ENCODE measurements around the gene PSMA7. TPM values are rescaled to one million over a fixed set of nuclear protein-coding genes. Genes with fewer than 3 reads are reported as not detected.

PSMA7 gene
- total and polyA plus RNA-seq, 4 donors, result 118 to 234 (median 191) TPM

GRCh38 chr20:62174021-62174804, 31.0 kb upstream of the PSMA7 start:
- H3K27ac ChIP-seq (ENCODE audit: low read depth, low read length), result no peak overlapping the region
- H3K36me3 ChIP-seq (ENCODE audit: control insufficient read depth, insufficient read depth, low read length), result peaks cover 93% of the 10 kb centered on the region
- WGBS (ENCODE audit: insufficient coverage), result 80% methylated on average over 28 of the region's 28 CpGs
- peaks cover 9% of the 10 kb centered on the region for H3K4me1 ChIP-seq (ENCODE audit: control insufficient read depth, insufficient read depth, low read length)
- H3K9me3 ChIP-seq (ENCODE audit: control insufficient read depth, insufficient read depth, low read length), result no peaks in the 10 kb centered on the region
- H3K4me3 ChIP-seq (ENCODE audit: low read depth, low read length), result no peak overlapping the region
- H3K27me3 ChIP-seq (ENCODE audit: control insufficient read depth, insufficient read depth, low read length), result no peaks in the 10 kb centered on the region
- DNase-seq (ENCODE audit: low read depth in 4 of 6, low spot score in 6 of 6), result peak in 1 of 6 donors; percentile 89

DNA sequence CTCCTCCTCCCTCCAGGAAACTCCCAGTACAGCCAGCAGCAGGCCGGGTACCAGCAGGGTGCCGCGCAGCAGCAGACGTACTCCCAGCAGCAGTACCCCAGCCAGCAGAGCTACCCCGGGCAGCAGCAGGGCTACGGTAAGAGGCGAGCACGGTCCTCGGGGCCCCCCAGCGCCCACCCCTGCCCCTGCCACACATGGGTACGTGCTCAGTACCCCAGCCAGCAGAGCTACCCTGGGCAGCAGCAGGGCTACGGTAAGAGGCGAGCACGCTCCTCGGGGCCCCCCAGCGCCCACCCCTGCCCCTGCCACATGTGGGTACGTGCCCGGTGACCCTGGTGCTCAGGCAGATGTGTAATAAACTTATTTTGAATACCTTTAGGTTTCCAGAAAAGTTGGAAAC, 29.5 kb upstream of the PSMA7 start:
- H3K36me3 ChIP-seq (ENCODE audit: control insufficient read depth, insufficient read depth, low read length), result peaks cover 93% of the 10 kb centered on the region
- DNase-seq (ENCODE audit: low read depth in 4 of 6, low spot score in 6 of 6), result no peak
- 94% methylated on average over 14 of the region's 18 CpGs for WGBS (ENCODE audit: insufficient coverage)
- peaks cover 9% of the 10 kb centered on the region for H3K4me1 ChIP-seq (ENCODE audit: control insufficient read depth, insufficient read depth, low read length)
- no peak overlapping the region for H3K4me3 ChIP-seq (ENCODE audit: low read depth, low read length)
- H3K27me3 ChIP-seq (ENCODE audit: control insufficient read depth, insufficient read depth, low read length), result no peaks in the 10 kb centered on the region
- no peak overlapping the region for H3K27ac ChIP-seq (ENCODE audit: low read depth, low read length)
- no peaks in the 10 kb centered on the region for H3K9me3 ChIP-seq (ENCODE audit: control insufficient read depth, insufficient read depth, low read length)

GRCh38 chr20:62171245-62171644, 28.1 kb upstream of the PSMA7 start:
- H3K4me3 ChIP-seq (ENCODE audit: low read depth, low read length), result no peak overlapping the region
- peaks cover 6% of the 10 kb centered on the region for H3K4me1 ChIP-seq (ENCODE audit: control insufficient read depth, insufficient read depth, low read length)
- no peaks in the 10 kb centered on the region for H3K27me3 ChIP-seq (ENCODE audit: control insufficient read depth, insufficient read depth, low read length)
- no peak overlapping the region for H3K27ac ChIP-seq (ENCODE audit: low read depth, low read length)
- peaks cover 87% of the 10 kb centered on the region for H3K36me3 ChIP-seq (ENCODE audit: control insufficient read depth, insufficient read depth, low read length)
- WGBS (ENCODE audit: insufficient coverage), result 78% methylated on average over 5 of the region's 8 CpGs
- no peak for DNase-seq (ENCODE audit: low read depth in 4 of 6, low spot score in 6 of 6)
- H3K9me3 ChIP-seq (ENCODE audit: control insufficient read depth, insufficient read depth, low read length), result no peaks in the 10 kb centered on the region

DNA sequence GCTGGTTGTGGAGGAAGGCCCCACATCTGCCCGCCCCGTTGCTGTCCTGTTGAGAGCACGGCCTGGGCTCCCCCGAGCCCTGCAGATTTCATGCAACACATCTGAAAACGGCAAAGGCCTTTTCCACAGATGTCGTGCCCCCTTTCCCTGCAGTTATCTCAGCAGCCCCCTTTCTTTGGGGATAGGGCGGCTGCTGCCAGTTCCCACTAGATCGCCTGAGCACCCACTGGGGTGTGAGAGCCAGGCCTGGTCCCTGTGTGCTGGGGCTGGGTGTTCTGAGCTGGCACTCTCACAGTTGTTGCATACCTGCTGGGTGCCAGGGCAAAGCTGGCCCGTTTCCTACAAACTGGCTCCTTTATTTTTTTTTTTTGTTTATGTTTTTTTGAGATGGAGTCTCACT, 27.3 kb upstream of the PSMA7 start:
- DNase-seq (ENCODE audit: low read depth in 4 of 6, low spot score in 6 of 6), result no peak
- no peak overlapping the region for H3K4me3 ChIP-seq (ENCODE audit: low read depth, low read length)
- H3K36me3 ChIP-seq (ENCODE audit: control insufficient read depth, insufficient read depth, low read length), result peaks cover 87% of the 10 kb centered on the region
- no peaks in the 10 kb centered on the region for H3K9me3 ChIP-seq (ENCODE audit: control insufficient read depth, insufficient read depth, low read length)
- H3K27ac ChIP-seq (ENCODE audit: low read depth, low read length), result no peak overlapping the region
- 93% methylated on average over 8 of the region's 9 CpGs for WGBS (ENCODE audit: insufficient coverage)
- no peaks in the 10 kb centered on the region for H3K27me3 ChIP-seq (ENCODE audit: control insufficient read depth, insufficient read depth, low read length)
- peaks cover 6% of the 10 kb centered on the region for H3K4me1 ChIP-seq (ENCODE audit: control insufficient read depth, insufficient read depth, low read length)

GRCh38 chr20:62168890-62169435, 25.8 kb upstream of the PSMA7 start:
- no peaks in the 10 kb centered on the region for H3K27me3 ChIP-seq (ENCODE audit: control insufficient read depth, insufficient read depth, low read length)
- H3K4me3 ChIP-seq (ENCODE audit: low read depth, low read length), result no peak overlapping the region
- H3K36me3 ChIP-seq (ENCODE audit: control insufficient read depth, insufficient read depth, low read length), result peaks cover 87% of the 10 kb centered on the region
- no peak for DNase-seq (ENCODE audit: low read depth in 4 of 6, low spot score in 6 of 6)
- no peaks in the 10 kb centered on the region for H3K4me1 ChIP-seq (ENCODE audit: control insufficient read depth, insufficient read depth, low read length)
- 95% methylated on average over 21 of the region's 23 CpGs for WGBS (ENCODE audit: insufficient coverage)
- H3K9me3 ChIP-seq (ENCODE audit: control insufficient read depth, insufficient read depth, low read length), result no peaks in the 10 kb centered on the region
- H3K27ac ChIP-seq (ENCODE audit: low read depth, low read length), result no peak overlapping the region

DNA sequence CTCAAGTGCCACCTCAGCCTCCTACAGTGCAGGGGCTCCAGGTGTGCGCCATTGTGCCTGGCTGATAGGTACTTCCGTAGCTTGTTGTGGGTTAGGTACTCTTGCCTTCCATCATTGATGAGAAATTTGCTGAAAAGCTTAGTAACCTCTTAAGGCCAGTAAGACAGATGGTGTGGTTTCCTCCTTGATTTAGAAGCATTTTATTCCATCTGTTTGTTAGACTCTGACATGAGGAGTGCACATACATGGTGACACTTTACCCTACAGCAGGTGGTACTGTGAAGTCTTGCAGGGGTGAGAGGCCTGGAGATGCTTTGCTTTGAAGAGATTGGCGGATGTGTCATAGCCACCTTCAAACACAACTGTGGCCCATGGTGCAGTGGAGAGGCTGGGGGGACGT, 24.9 kb upstream of the PSMA7 start:
- Histone ChIP-seq H3K4me1 (ENCODE audit: control insufficient read depth, insufficient read depth, low read length) (no peaks in the 10 kb centered on the region), H3K27ac (ENCODE audit: low read depth, low read length) (no peak overlapping the region), H3K27me3 (ENCODE audit: control insufficient read depth, insufficient read depth, low read length) (no peaks in the 10 kb centered on the region), H3K4me3 (ENCODE audit: low read depth, low read length) (no peak overlapping the region), H3K9me3 (ENCODE audit: control insufficient read depth, insufficient read depth, low read length) (no peaks in the 10 kb centered on the region), H3K36me3 (ENCODE audit: control insufficient read depth, insufficient read depth, low read length) (peaks cover 88% of the 10 kb centered on the region)
- no peak for DNase-seq (ENCODE audit: low read depth in 4 of 6, low spot score in 6 of 6)
- WGBS (ENCODE audit: insufficient coverage), result 85% methylated on average over 2 of the region's 4 CpGs

GRCh38 chr20:62167474-62167873, 24.3 kb upstream of the PSMA7 start:
- Histone ChIP-seq H3K36me3 (ENCODE audit: control insufficient read depth, insufficient read depth, low read length) (peaks cover 88% of the 10 kb centered on the region), H3K27me3 (ENCODE audit: control insufficient read depth, insufficient read depth, low read length) (no peaks in the 10 kb centered on the region), H3K4me1 (ENCODE audit: control insufficient read depth, insufficient read depth, low read length) (no peaks in the 10 kb centered on the region), H3K27ac (ENCODE audit: low read depth, low read length) (no peak overlapping the region), H3K4me3 (ENCODE audit: low read depth, low read length) (no peak overlapping the region), H3K9me3 (ENCODE audit: control insufficient read depth, insufficient read depth, low read length) (no peaks in the 10 kb centered on the region)
- WGBS (ENCODE audit: insufficient coverage), result 96% methylated on average over 6 of the region's 6 CpGs
- no peak for DNase-seq (ENCODE audit: low read depth in 4 of 6, low spot score in 6 of 6)

DNA sequence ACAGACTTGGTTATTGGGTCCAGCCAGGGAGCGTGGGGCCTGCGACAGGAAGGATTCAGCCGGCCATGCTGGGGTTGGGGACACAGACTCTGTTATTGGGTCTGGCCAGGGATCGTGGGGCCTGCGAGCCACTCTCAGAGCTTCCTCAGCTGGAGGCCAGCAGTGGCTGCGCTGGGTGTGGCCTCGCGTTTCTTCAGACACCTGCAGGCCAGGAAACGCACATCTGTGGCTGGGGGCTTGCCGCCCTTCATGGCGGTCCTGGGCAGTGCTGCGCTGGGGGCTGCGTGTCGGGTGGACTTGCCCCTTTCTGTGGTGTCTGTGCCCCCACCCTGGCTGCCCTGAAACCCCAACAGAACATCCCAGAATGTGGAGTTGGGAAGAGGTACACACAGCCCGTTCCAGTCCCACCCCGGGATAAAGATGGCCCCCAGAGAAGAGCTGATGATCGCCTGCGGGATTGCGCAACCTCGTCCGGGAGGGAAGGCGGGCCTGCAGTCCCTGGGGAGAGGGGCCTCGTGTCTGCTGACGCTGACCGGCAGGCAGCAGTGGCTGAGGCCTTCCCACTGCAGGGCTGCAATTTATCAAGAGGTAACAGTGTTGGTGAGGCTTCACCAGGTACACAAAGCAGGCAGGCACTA, 22.7 kb upstream of the PSMA7 start:
- H3K9me3 ChIP-seq (ENCODE audit: control insufficient read depth, insufficient read depth, low read length), result no peaks in the 10 kb centered on the region
- no peaks in the 10 kb centered on the region for H3K27me3 ChIP-seq (ENCODE audit: control insufficient read depth, insufficient read depth, low read length)
- H3K27ac ChIP-seq (ENCODE audit: low read depth, low read length), result no peak overlapping the region
- H3K4me3 ChIP-seq (ENCODE audit: low read depth, low read length), result no peak overlapping the region
- DNase-seq (ENCODE audit: low read depth in 4 of 6, low spot score in 6 of 6), result no peak
- H3K4me1 ChIP-seq (ENCODE audit: control insufficient read depth, insufficient read depth, low read length), result no peaks in the 10 kb centered on the region
- H3K36me3 ChIP-seq (ENCODE audit: control insufficient read depth, insufficient read depth, low read length), result peaks cover 92% of the 10 kb centered on the region
- WGBS (ENCODE audit: insufficient coverage), result 92% methylated on average over 18 of the region's 25 CpGs

- WGBS (ENCODE audit: insufficient coverage), result 96% methylated on average over 40 of the region's 41 CpGs
These were observed 21.9 kb upstream of the PSMA7 start for GRCh38 chr20:62164879-62165761.

More at GRCh38 chr20:62164879-62165761, 21.9 kb upstream of the PSMA7 start:
- Histone ChIP-seq H3K36me3 (ENCODE audit: control insufficient read depth, insufficient read depth, low read length) (peaks cover 93% of the 10 kb centered on the region), H3K4me1 (ENCODE audit: control insufficient read depth, insufficient read depth, low read length) (no peaks in the 10 kb centered on the region), H3K27ac (ENCODE audit: low read depth, low read length) (no peak overlapping the region), H3K9me3 (ENCODE audit: control insufficient read depth, insufficient read depth, low read length) (no peaks in the 10 kb centered on the region), H3K27me3 (ENCODE audit: control insufficient read depth, insufficient read depth, low read length) (no peaks in the 10 kb centered on the region), H3K4me3 (ENCODE audit: low read depth, low read length) (no peak overlapping the region)
- DNase-seq (ENCODE audit: low read depth in 4 of 6, low spot score in 6 of 6), result no peak
